NCI-H446 (cell line): Measurements from ENCODE around the gene EEA1.
A peak's percentile ranks its signal among the peaks of the same experiment; 100 is the strongest.

Experiments
- DNase-seq, 2 experiments: peaks; one replicate each; lab custom pipeline; 2025; lab: John Stamatoyannopoulos, UW

The EEA1 gene

DNA sequence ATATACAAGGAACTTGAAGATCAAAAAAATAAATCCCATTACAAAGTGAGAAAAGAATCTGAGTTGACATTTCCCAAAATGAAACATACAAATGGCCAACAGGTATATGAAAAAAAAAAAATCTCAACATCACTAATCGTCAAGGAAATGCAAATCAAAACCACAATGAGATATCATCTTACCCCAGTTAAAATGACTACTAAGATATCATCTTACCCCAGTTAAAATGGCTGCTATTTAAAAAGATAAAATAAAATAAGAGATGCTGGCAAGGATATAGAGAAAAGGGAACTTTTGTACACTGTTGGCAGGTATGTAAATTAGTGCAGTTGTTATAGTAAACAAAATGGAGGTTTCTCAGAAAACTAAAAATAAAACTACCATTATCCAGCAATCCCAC lies 181.9 kb downstream of the EEA1 start:
- DNase-seq, result no peak

- DNase-seq, result peak; percentile 63 to 87
Observed at GRCh38 chr12:92745856-92746550, 183.1 kb downstream of the EEA1 start.

- DNase-seq, result no peak
Observed at GRCh38 chr12:92743026-92743425, 186.1 kb downstream of the EEA1 start.

- no peak for DNase-seq
Observed at GRCh38 chr12:92740411-92740810, 188.7 kb downstream of the EEA1 start.

- DNase-seq, result peak in 1 of 2 experiments; percentile 34
Observed at GRCh38 chr12:92739113-92739512, 190.0 kb downstream of the EEA1 start.

DNA sequence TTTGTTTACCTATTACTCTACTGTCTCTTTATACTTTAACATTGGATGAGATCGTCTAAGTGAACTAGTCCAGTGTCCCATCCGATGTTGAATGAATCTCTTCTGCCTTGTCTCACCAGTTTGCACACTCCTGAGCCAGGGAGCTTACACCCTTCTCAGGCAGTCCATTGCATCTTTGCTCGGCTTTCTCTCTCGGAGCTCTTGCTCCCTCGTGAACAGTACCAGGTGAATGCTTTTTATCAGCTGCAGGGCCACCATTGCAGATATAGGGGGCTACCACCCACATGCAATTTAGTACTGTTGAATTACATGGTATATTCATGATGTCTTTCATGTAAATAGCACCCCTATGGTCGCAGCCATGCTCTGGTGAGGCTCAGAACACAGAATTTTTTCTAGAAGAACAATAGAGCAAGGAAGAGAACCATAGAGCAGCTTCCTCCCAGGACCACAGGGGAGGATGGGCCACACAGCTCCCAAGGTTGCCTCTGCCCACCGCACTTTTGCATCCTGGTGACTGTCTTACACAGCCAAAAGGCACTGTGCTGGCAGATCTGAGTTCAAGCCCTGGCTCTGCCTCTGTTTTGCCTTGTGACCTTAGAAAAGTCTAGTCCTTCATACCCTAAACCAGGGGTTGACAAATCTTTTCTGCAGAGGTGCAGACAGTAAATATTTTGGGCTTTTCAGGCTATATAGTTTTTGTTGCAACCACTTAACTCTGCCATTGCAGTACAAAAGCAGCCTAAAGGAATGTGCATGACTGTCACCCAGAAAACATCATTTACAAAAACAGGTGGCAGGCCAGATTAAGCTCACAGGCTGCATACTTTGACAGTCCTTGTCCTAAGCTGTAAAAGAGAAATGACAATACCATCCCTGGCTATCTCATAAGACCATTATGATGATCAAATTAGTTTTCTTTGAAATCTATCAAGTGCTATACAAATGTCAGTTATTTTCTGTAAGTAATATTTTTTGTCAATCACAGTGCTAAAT lies 190.9 kb downstream of the EEA1 start:
- DNase-seq, result no peak

DNA sequence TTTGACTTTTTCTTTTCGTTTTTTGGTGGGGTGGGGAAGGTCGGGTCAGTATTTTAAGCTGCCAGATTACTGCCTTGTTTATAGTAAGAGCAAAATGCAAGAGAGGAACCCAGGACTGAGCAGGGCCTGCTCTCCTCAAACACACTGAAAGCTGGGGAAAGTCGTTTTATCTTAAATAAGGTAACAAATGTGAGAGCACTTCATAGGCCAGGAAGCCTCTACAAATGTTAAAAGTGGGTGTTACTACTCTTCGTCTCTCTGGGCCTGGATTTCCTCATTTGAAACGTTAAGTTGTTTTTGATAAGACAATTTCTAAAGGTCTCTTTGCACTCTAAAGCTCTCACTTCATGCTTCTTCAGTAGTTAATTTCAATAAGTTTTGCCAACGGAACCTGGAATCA lies 192.5 kb downstream of the EEA1 start:
- DNase-seq, result no peak

DNA sequence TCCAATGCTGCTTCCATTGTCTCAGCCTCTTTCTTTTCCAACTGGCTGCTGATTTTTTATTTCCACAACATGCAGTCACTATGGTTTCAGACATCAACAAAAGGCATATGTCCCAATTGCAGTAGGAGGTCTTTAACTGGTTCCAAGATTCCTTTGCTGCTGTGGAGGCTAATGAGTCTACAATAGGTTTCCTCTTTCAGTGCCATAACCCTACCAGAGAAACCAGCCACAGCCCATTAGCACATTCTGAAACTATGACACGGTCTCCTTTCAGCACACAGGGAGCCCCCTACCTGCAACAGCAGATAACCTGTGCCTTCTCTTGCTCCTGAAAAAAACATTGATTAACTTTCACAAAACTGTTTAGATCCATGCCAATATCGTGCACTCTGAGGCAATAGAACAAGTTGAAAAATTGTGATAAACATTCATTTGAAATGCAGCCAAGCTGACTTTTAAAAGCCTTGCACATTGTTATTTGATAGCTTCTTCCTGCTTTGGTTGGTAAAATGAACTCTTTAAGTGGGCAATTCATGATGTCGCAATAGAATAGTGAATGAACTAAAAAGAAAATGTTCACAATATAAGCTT lies 193.9 kb downstream of the EEA1 start:
- DNase-seq, result peak; percentile 74 to 77

GRCh38 chr12:92733661-92734060 lies 195.4 kb downstream of the EEA1 start:
- DNase-seq, result no peak

DNA sequence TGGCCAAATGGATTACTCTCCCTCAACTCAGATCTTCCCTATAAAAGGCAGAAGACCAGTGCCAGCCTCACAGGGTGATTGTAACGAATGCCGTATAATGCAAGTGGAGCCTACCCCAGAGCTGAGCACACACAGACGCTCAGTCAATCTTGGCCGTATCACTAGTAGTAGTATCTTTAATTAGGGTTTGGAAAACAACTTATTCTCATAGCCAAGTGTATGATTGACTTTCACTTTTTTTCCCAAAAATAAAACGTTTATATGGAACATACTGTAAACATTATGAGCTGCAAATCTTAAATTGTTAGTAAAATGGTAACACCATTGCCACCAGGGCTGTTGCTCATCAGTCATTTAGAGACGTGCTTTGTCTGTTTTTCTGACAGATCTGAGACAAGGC lies 195.9 kb downstream of the EEA1 start:
- no peak for DNase-seq

DNA sequence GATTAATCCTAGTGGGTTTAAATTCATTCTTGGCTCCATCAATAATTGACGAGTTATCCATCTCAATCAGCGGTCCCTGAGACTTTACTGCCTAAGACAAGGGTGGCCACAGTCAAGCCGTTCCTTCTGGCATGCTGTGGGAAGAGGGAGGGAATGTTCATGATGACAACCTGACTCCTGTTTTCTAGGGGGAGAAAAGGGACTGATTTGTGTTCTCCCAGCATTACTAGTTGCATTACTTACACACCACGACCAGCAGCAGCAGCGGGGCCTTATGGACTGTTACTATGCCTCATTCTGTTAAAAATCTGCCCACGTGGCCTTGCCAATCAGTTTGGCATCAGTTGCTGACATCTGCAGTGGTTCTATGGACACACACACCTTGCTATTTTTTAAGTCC lies 196.4 kb downstream of the EEA1 start:
- peak; percentile 50 to 58 for DNase-seq

DNA sequence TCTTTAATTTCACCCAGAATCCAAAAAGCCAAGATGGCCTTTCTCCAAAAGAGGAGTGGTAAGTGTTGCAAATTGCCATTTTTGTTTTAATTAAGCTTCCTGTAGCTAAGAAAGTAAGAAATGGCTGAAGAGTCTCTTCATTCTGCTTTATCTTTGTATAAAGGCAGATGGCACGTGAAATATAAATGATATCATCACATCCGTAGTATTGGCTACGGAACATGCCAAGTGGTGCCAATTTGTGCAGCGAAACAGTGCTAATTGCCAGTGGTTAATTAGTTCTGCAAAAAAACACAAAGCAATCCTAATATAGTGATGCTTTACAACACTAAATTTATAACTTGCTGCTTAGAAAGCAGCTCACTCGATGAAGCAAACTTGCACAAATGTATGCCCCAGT lies 196.9 kb downstream of the EEA1 start:
- DNase-seq, result peak; percentile 66 to 77

- no peak for DNase-seq
Observed at GRCh38 chr12:92730758-92731157, 198.3 kb downstream of the EEA1 start.

GRCh38 chr12:92729773-92730305 lies 199.3 kb downstream of the EEA1 start:
- no peak for DNase-seq

DNA sequence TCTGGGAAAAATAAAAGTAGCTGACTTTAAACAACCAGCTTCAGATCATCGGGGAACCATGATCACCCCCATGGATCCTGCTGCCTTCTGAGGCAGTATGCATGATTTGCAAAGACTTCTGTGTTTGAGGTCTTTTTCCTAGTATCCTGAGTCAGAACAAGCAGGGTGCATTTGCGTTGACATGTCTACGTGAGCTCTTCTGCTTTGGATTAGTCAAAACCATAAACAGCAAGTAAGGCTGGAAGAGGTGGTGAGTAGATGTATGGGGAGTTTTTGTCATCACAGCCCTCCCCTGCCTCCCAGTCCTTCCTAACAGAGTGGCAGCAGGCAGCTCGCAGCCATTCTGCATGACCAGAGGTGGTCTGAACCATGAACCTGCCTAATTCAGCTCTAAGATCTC lies 202.2 kb downstream of the EEA1 start:
- DNase-seq, result no peak

DNA sequence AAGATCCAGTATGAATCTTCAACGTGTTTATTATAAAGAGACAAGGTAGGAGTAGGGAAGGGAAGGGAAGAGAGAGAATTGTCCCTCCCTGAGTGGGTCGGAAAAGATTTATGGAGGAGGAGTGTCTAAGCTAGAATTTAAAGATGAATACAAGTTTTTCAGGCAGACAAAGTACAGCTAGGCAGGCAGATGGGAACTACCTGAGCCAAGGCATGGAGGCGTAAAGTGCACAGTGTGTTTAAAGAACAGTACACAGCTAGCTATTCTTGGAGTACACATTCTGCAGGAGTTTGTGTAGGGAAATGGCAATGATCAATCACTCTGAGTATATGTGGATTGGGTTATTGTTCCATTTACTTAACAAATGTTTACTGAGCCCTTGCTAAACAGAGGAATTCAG lies 206.2 kb downstream of the EEA1 start:
- DNase-seq, result no peak

DNA sequence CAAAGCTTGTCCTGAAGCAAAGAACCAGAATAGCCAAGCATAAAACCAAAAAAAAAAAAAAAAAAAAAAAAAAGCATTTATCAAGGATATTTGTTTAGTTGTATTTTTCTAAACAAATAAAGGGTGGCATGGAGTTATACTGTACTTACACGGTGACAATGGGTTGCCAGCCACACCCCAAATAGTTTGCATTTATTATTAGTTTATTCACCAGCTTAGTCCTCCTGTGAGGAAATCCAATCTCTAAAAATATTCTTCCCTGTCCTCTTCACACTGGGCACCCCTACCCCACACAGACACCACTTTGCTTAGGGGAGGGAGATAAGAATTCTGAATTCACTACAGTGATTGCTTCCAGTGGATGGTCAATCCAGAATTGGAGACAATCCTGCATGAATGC lies 207.4 kb downstream of the EEA1 start:
- DNase-seq, result no peak

DNA sequence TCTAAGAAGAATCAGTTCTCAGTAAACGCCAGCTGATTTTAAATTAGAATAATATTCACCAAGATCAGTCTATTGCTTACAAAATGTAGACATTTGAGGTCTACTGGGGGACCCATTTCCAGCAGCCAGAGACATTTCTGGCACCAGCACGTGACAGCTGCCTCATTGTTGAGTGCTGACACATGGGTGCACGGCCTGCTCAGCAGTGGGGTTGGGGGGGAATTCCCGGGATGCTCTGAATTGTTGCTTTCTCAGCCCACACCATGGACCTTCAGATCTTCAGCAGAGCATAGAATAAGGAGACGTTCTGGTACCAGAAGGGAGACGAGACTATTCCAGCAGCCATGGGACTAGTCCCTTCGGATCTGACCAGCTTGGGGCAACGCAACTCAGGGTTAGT lies 208.0 kb downstream of the EEA1 start:
- DNase-seq, result no peak
